ENCODE data around the gene TRIB2.
"Not testable (repeated sequence)": the region's sequence is repeated elsewhere in the genome, so short reads cannot be mapped to it uniquely, and the experiment has no call there.

Gene TRIB2

DNA sequence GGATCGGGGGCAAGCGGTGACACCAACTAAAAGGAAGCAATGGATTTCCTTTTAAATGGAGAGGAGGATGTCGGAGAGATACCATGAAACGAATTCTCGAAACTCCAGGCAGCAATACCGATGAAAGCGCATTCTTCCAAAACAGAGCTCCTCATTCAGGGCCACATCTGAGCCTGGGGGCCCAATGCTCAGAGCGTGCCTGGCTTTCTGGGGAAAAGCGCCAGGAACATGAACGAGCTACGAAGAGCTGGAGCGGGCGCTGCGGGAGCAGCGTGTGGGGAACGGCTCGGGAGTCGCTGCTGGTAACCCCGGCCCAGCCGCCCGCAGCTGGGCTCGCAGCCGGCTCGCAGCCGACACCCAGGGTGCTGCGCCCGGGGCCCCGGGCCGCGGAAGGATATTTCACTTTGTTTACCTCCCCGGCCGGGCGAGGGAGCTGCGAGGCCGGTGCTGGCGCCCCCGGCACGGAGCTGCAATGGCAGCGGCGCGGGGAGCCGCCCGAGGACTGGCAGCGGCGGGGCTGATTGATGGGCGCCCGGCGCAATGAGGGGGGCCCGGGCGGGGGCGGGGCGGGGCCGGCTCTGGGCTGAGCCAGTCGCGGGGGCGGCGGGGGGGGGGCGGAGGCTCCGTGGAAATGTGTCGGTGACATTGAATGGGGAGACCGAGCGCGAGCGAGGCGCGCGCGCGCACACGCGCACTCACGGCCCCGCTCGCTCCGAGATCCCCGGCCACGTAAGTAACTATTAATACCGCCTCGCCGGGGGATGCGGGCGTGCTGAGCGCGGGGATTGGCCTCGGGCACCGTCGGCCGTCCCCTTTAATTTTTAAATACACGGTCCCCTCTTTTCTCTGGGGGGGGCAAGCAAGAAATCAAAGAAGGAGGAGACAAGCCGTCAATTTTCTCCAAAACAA is at the start of gene TRIB2:
Gene TRIB2 (plus strand): TSS at position 655 of the 909 bp plus-strand sequence. CDS start 1,372 bp downstream, outside the sequence.
- DNase-seq, result no peak

- no peak for DNase-seq
These were observed 47.7 kb upstream of the TRIB2 start for GRCh38 chr2:12669036-12669435.

GRCh38 chr2:12672711-12673315 is 43.9 kb upstream of the TRIB2 start:
- no peak for DNase-seq

DNA sequence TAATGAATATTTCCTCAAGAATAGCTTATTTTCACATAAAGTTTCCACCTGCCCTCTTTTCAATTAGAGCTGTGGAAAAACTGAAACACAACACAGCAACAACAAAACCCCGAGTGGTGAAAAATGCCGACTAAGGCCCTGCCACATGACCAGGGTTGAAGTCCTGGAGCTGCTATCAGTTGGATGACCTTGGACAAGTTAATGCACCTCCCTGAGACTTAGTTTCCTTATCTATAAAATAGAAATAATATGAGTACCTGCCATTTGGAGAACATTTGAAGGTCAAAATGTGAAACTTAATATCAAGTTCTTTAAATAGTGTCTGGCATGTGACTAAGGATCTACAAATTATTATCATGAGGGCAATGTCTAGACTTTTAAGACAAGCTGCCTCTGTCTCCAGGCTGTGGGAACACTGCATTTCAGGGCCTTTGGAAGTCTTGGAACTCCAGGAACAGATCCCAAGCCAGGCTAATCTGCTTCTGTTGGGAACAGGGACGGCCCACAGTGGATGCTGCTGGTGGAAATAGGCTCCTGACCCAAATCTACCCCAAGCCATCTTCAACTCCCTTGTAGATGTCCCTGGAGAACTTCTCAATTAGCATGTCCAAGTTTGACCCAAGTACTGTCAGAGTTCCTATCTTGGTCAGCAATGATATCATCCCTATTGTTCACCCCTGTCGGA is 42.0 kb upstream of the TRIB2 start:
- DNase-seq, result no peak

DNA sequence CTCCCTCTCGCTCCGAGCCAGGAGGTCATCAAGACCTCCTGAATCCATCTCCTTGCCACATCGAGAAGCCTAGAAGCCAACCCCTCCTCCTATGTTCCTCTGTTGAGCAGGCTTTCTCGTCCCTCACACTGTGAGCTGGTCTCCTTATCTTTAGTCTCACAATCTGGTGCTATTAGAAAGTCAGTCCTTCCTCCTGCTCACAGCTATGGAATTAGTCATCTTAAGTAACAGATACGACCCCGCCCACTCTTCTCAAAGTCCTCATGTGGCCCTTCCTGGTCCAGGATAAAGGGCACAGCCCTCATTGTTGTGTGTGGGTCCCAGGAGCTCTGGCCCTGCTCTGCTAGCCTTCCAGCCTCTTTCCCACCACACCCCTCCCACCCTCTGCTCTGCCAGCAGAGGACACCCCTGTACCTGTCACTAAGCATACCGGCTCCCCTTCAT is 41.4 kb upstream of the TRIB2 start:
- DNase-seq, result no peak

DNA sequence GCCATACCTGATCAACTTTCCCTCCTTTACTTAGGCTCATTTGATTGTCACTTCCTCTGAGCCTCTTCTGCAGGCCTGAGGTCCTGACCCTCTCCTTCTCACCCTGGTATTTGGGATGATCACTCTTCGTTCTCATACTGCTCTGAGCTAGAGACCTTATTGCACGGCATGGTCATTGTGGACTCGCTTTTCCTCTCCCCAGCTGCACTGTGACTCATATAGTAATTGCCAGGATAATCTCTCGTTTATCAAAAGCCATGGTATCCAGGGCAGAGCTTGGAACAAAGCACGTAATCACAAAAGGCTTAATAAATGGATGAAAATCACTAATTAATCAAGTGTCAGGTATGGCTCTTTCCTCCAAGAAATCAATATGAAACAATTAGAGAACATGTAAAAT is 40.9 kb upstream of the TRIB2 start:
- no peak for DNase-seq

DNA sequence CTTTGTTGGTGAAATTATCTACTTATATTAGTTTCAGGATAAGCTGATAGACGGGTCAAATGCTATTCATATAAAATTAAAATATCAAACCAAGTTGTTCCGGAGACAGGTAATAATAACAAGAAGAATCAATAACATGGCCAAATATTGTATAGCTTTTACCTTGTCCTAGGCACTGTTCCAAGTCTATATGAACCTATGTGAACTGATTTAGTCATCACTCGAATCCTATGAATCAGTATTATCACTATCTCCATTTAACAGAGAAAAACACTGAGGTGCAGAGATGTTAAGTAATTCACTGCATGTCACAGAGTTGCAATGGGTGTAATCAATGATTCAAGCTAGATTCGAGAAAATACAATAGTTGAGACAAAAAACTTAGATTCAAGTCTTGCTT is 40.0 kb upstream of the TRIB2 start:
- no peak for DNase-seq

GRCh38 chr2:12678186-12678585 is 38.5 kb upstream of the TRIB2 start:
- DNase-seq, result no peak

DNA sequence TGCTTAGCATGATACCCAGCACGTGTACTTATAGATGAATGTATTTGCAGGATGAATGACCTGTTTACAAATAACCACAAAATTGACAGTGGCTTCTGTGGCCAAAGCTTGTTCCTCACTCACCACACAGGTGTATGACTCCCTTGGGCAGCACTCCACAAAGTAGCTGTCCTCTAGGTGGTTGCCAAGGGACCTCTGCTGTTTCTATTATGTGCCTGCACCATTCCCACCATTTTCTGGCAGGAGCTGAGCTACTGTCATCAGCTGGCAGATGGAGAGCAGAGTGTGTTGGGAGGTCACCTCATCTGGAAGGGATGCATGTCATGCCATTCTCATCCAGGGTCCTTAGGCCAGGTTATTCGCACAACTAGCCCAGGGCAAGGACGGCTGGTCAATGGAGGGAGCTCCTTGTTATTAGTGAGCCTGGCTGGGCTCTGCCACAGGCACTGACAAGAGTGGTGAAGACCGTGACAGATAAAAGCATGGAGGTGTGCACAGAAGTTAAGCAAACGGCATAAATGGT is 37.1 kb upstream of the TRIB2 start:
- no peak for DNase-seq

DNA sequence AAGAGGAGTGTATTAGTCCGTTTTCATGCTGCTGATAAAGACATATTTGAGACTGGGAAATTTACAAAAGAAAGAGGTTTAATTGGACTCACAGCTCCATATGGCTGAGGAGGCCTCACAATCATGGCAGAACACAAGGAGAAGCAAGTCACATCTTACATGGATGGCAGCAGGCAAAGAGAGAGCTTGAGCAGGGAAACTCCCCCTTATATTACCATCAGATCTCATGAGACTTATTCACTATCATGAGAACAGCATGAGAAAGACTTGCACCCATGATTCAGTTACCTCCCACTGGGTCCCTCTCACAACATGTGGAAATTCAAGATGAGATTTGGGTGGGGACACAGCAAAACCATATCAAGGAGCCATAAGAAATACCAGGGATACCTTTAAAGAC is 36.6 kb upstream of the TRIB2 start:
- not testable (repeated sequence) for DNase-seq

- DNase-seq, result no peak
These were observed 34.7 kb upstream of the TRIB2 start for GRCh38 chr2:12682017-12682416.

DNA sequence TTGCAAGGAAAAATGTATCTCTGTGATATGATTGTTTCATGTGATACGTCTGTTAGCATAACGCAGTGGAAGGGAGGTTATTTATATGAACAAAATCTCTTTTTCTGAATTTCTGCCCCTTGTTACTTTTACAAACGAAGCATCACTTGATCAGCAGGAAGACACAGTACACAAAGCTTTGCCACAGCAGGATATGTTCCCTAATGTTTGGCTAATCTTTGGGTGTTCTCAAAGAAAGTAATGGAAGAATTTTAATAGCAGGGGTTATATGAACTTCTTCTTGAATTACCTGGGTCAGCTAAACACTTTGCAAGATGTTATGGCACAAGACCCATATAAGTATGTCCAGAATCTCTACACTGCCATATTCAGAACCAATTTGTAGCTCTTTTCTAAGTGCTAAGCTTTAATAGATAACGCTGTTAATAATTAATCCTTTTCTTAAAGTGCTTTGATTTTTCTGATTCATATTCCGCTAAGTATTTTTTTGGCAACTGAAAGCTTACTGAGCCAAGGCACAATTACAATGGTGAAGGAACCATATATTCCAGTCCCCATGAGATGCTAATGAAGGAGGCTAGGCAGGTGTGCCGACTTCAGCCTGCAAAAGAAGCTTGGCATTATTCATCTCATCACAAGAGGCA is 33.2 kb upstream of the TRIB2 start:
- DNase-seq, result no peak

- no peak for DNase-seq
These were observed 32.2 kb upstream of the TRIB2 start for GRCh38 chr2:12684471-12684936.

- no peak for DNase-seq
These were observed 31.6 kb upstream of the TRIB2 start for GRCh38 chr2:12685145-12685544.

GRCh38 chr2:12685956-12686355 is 30.8 kb upstream of the TRIB2 start:
- no peak for DNase-seq

DNA sequence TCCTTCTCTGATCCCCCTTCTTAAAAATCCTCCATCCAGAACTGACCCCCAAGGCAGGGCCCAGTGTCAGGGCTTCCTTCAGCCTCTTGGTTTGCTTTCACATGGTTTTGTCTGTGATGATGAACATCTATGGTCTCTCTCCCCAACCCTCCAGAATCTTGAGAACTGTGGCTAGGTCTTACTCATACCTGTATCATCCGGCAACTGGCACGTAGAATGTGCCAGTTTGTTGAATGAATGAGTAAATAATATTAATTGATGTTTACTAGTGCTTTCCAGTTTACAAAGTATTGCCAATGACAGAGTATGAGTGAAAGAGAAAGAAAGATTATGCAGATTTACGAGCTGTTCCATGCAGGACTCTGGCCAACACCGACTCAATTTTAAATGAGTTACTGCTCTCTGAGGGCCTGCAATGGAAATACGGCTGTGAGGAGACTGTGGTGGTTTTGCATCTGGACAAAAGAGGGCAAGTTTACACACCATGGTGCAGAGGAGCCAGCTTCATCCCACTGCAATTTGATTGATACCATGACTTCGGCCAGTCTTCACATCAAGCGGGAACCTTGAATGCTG is 29.9 kb upstream of the TRIB2 start:
- no peak for DNase-seq

GRCh38 chr2:12688091-12688490 is 28.6 kb upstream of the TRIB2 start:
- DNase-seq, result no peak

GRCh38 chr2:12688893-12689292 is 27.8 kb upstream of the TRIB2 start:
- no peak for DNase-seq

GRCh38 chr2:12693509-12693908 is 23.2 kb upstream of the TRIB2 start:
- no peak for DNase-seq

GRCh38 chr2:12694990-12695774 is 21.6 kb upstream of the TRIB2 start:
- DNase-seq, result peak; percentile 52

DNA sequence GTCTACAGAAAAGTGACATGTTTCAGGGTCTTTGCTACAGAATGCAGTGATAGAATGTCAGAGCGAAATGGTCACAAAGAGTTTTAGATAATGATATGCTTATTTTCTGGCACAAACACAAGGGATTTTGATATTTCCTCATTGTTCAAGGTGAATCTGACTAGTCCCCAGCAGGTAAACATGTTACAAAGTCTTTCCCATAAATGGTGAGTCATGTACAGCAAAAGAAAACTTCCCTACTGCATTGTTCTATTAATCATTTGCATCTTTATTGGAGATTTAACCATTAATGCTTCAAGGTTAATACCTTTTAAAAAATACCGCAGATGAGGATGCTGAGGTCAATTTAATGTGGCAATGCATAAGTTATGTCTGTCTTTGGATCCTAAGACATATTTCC is 19.1 kb upstream of the TRIB2 start:
- no peak for DNase-seq

DNA sequence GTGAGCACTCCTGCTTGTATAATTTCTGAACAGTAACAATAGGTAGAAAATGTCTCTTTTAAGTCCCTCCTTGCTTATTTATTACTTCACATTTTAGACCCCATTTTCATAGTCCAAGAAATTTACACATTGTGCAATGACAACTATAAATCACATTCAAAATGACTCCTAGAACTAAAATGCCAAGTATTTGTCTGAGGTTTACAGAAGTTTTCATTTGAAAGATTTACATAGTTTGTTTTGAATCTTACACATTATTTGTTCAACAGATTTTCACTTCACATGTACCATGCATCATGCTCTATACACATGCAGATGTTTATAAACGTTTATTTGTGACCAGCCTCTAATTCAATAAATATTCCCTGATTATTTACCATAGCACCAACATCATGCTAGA is 15.7 kb upstream of the TRIB2 start:
- DNase-seq, result no peak

Measured in GF-D8 (cell line).